Keratinocyte (primary cell): ENCODE measurements around the gene KLF5. TPM values are rescaled to one million over a fixed set of nuclear protein-coding genes. Genes with fewer than 3 reads are reported as not detected.
A peak's percentile ranks its signal among the peaks of the same experiment; 100 is the strongest.

Source experiments
- DNase-seq: peaks from one replicate; pipeline ENCODE4 v3.0.0-alpha.2; 2011; ENCODE audit warnings: low read depth, missing footprints, low spot score
- FAIRE-seq: peaks from 2 replicates; lab custom pipeline; 2011; peaks lifted over from hg19 to GRCh38; lab: Jason Lieb, UNC
- H2AFZ ChIP-seq: 2 replicates; pipeline ENCODE4 v1.6.0; 2012; ENCODE audit warnings: low read length, control low read depth, inconsistent platforms; ENCODE audit not compliant: control insufficient read depth
- H3K27ac ChIP-seq: 2 replicates; pipeline ENCODE4 v1.5.1; 2011; ENCODE audit warnings: low read length; ENCODE audit not compliant: control insufficient read depth, insufficient read depth
- H3K27me3 ChIP-seq: 3 replicates; pipeline ENCODE4 v1.6.0; 2011; ENCODE audit warnings: low read length; ENCODE audit not compliant: control insufficient read depth, insufficient read depth; ENCODE audit errors: extremely low read depth
- H3K36me3 ChIP-seq, 2 experiments: 2 replicates in 1 of 2; 3 replicates in 1 of 2; pipeline ENCODE4 v1.5.1; 2011; ENCODE audit warnings: low read length in 2 of 2, mild to moderate bottlenecking in 1 of 2; ENCODE audit not compliant: control insufficient read depth in 2 of 2, insufficient read depth in 2 of 2; ENCODE audit errors: extremely low read depth in 1 of 2
- H3K4me1 ChIP-seq: 3 replicates; pipeline ENCODE4 v1.5.1; 2011; ENCODE audit warnings: low read length; ENCODE audit not compliant: control insufficient read depth, insufficient read depth; ENCODE audit errors: extremely low read depth
- H3K4me2 ChIP-seq: 3 replicates; pipeline ENCODE4 v1.6.0; 2011; ENCODE audit warnings: low read depth, low read length; ENCODE audit not compliant: control insufficient read depth, insufficient read depth; ENCODE audit errors: extremely low read depth
- H3K4me3 ChIP-seq, 3 experiments: fragments of 200-600 bp in 1 of 3; sonication (generic) in 1 of 3; 2 replicates in 2 of 3; 3 replicates in 1 of 3; pipeline ENCODE4 v1.5.1; 2011 to 2016; ENCODE audit warnings: low read length in 3 of 3, mild to moderate bottlenecking in 3 of 3, control low read depth in 2 of 3, inconsistent platforms in 1 of 3, low read depth in 1 of 3, mixed read lengths in 1 of 3, mixed run types in 1 of 3, moderate library complexity in 1 of 3; ENCODE audit not compliant: control insufficient read depth in 2 of 3, insufficient read depth in 2 of 3; ENCODE audit errors: extremely low read depth in 1 of 3
- H3K79me2 ChIP-seq: 2 replicates; pipeline ENCODE4 v1.6.0; 2012; ENCODE audit warnings: low read length; ENCODE audit not compliant: control insufficient read depth, insufficient read depth
- H3K9ac ChIP-seq: 3 replicates; pipeline ENCODE4 v1.6.0; 2011; ENCODE audit warnings: low read length; ENCODE audit not compliant: control insufficient read depth, insufficient read depth; ENCODE audit errors: extremely low read depth
- H3K9me1 ChIP-seq: 3 replicates; pipeline ENCODE4 v1.6.0; 2011; ENCODE audit warnings: low read length; ENCODE audit not compliant: control insufficient read depth, insufficient read depth; ENCODE audit errors: extremely low read depth
- H3K9me3 ChIP-seq: 2 replicates; pipeline ENCODE4 v1.5.1; 2012; ENCODE audit warnings: low read depth, low read length; ENCODE audit not compliant: control insufficient read depth
- H4K20me1 ChIP-seq: 3 replicates; pipeline ENCODE4 v1.6.0; 2011; ENCODE audit warnings: low read length; ENCODE audit not compliant: control insufficient read depth, insufficient read depth; ENCODE audit errors: extremely low read depth
- CTCF ChIP-seq, 3 experiments: IDR thresholded peaks in 1 of 3; conservative IDR thresholded peaks in 1 of 3; optimal IDR thresholded peaks in 1 of 3; 2 replicates in 2 of 3; 3 replicates in 1 of 3; pipeline versions ENCODE3 to v1.5.1; 2011; ENCODE audit warnings: low read length in 3 of 3, mild to moderate bottlenecking in 3 of 3, moderate library complexity in 2 of 3, control low read depth in 1 of 3, inconsistent platforms in 1 of 3; ENCODE audit not compliant: insufficient read depth in 2 of 3; ENCODE audit errors: extremely low read depth in 1 of 3
- EZH2 ChIP-seq: IDR thresholded peaks from one replicate; pipeline ENCODE4 v1.6.1; 2012; ENCODE audit warnings: inconsistent platforms, mild to moderate bottlenecking, low read length, moderate library complexity
- dilution Hi-C: fragments of 300-500 bp; cut with MboI; formaldehyde crosslinking; loops from one replicate; pipeline ENCODE4 v1.7.0; 2020; ENCODE audit warnings: low sequenced_read_pairs; ENCODE audit not compliant: extremely low pct_ligation_motif_present
- polyA plus RNA-seq, 5 experiments: library from polyadenylated mRNA; depleted of rRNA in 3 of 5; stranded (reverse) in 3 of 5; stranded (forward) in 1 of 5; unstranded in 1 of 5; fragments of >200 nt; gene quantifications; 1 replicate in 1 of 5; 2 replicates in 3 of 5; 3 replicates in 1 of 5; pipeline versions ENCODE4 v1.2.1 to v1.2.3, GENCODE V29; 2011 to 2012; ENCODE audit warnings: missing spikeins in 2 of 5, low read depth in 1 of 5, low replicate concordance in 1 of 5

KLF5 gene
- polyA plus RNA-seq, 1 donor (not counting 4 experiments of a cell fraction or from before 2014, with no cell fraction given): 162 TPM

GRCh38 chr13:73061876-73062275 is 3.1 kb downstream of the KLF5 start:
- Histone ChIP-seq H3K4me1 (peaks cover 46% of the 10 kb centered on the region), H3K27me3 (no peaks in the 10 kb centered on the region), H3K9ac (peak overlapping the region; percentile 96), H2AFZ (no peak overlapping the region), H3K9me3 (no peaks in the 10 kb centered on the region), H3K9me1 (no peaks in the 10 kb centered on the region), H3K79me2 (peaks cover 91% of the 10 kb centered on the region), H3K4me3 (peak overlapping the region; percentile 71 to 97 (median 94)), H3K36me3 (peaks cover 8 to 31% of the 10 kb centered on the region in 2 experiments), H3K27ac (peak overlapping the region; percentile 97), H3K4me2 (peak overlapping the region; percentile 83), H4K20me1 (peaks cover 7% of the 10 kb centered on the region)
- dilution Hi-C loops: no loop called here
- peak; percentile 83 for FAIRE-seq
- no peak for DNase-seq
- TF ChIP-seq EZH2 (no peak), CTCF (optimal IDR thresholded peaks at IDR 0.05 in 1 of 3, IDR thresholded peaks at IDR 0.05 in 1 of 3, conservative IDR thresholded peaks at IDR 0.05 in 1 of 3; ENCODE audit: extremely low read depth in 1 of 3, insufficient read depth in 2 of 3, low read length in 3 of 3) (no peak)

- Histone ChIP-seq H3K4me2 (peak overlapping the region; percentile 83), H4K20me1 (peaks cover 7% of the 10 kb centered on the region), H3K9me3 (no peaks in the 10 kb centered on the region), H3K9ac (peak overlapping the region; percentile 96), H2AFZ (no peak overlapping the region), H3K4me1 (peaks cover 50% of the 10 kb centered on the region), H3K9me1 (no peaks in the 10 kb centered on the region), H3K36me3 (peaks cover 8 to 34% of the 10 kb centered on the region in 2 experiments), H3K27me3 (no peaks in the 10 kb centered on the region), H3K4me3 (peak overlapping the region; percentile 71 to 97 (median 94)), H3K79me2 (peaks cover 93% of the 10 kb centered on the region), H3K27ac (peak overlapping the region; percentile 97)
- dilution Hi-C loops: no loop called here
- TF ChIP-seq EZH2 (no peak), CTCF (optimal IDR thresholded peaks at IDR 0.05 in 1 of 3, IDR thresholded peaks at IDR 0.05 in 1 of 3, conservative IDR thresholded peaks at IDR 0.05 in 1 of 3; ENCODE audit: extremely low read depth in 1 of 3, insufficient read depth in 2 of 3, low read length in 3 of 3) (no peak)
- FAIRE-seq (peak; percentile 39), DNase-seq (no peak)
These were observed 3.7 kb downstream of the KLF5 start for GRCh38 chr13:73062468-73062867.
